IMR-90 (cell line): ENCODE results near the gene RBBP6. TPM values are rescaled to one million over a fixed set of nuclear protein-coding genes. Genes with fewer than 3 reads are reported as not detected.
A peak's percentile ranks its signal among the peaks of the same experiment; 100 is the strongest.

ENCODE experiments used
- ATAC-seq: fragments of 200-7000 bp; cut with Tn5 transposase; 2 replicates; pipeline ENCODE4 v1.9.1; 2020; ENCODE audit warnings: low read depth, mild to moderate bottlenecking, moderate library complexity
- BruUV-seq: library from RNA; stranded (reverse); fragments of 400-500 nt; replicated peaks from 2 replicates; lab custom pipeline; 2021; lab: Mats Ljungman, UMichigan
- CTCF ChIA-PET: fragments of 300-600 bp; formaldehyde crosslinking; extraction: SDS; loops from one replicate; lab custom pipeline; 2021; ENCODE audit warnings: antibody characterized with exemption; lab: Yijun Ruan, JAX
- POLR2A ChIA-PET: fragments of 300-600 bp; sonication (Branson Sonifier 250); formaldehyde crosslinking; loops from one replicate; lab custom pipeline; 2022; ENCODE audit warnings: antibody characterized with exemption; ENCODE audit not compliant: unreplicated experiment; lab: Charles Lee
- DNase-seq: peaks from one replicate; pipeline ENCODE4 v3.0.0; 2013
- H2AFZ ChIP-seq: replicated peaks from 2 replicates; pipeline ENCODE3; 2013; ENCODE audit warnings: low read length, mild to moderate bottlenecking; ENCODE audit not compliant: poor library complexity
- H2AK5ac ChIP-seq: 2 replicates; pipeline ENCODE4 v1.6.1; 2013; ENCODE audit warnings: low read depth, low read length, inconsistent platforms
- H2AK9ac ChIP-seq: replicated peaks from 2 replicates; pipeline ENCODE3; 2013; ENCODE audit warnings: mild to moderate bottlenecking, low read depth, low read length, moderate library complexity; ENCODE audit not compliant: poor library complexity
- H2BK120ac ChIP-seq: 2 replicates; pipeline ENCODE4 v1.6.1; 2013; ENCODE audit warnings: low read depth, low read length, inconsistent platforms
- H2BK15ac ChIP-seq: 3 replicates; pipeline ENCODE4 v1.6.1; 2013; ENCODE audit warnings: low read depth, low read length, inconsistent platforms
- H2BK20ac ChIP-seq: 2 replicates; pipeline ENCODE4 v1.6.1; 2013; ENCODE audit warnings: low read depth, mild to moderate bottlenecking, inconsistent platforms, low read length, moderate library complexity
- H2BK5ac ChIP-seq: 2 replicates; pipeline ENCODE4 v1.6.1; 2013; ENCODE audit warnings: mild to moderate bottlenecking, low read depth, low read length, inconsistent platforms; ENCODE audit not compliant: poor library complexity, severe bottlenecking
- H3K14ac ChIP-seq: replicated peaks from 2 replicates; pipeline ENCODE4 v1.6.1; 2013; ENCODE audit warnings: low read depth, low read length, inconsistent platforms
- H3K18ac ChIP-seq: 2 replicates; pipeline ENCODE4 v1.6.1; 2013; ENCODE audit warnings: low read depth, low read length, control low read depth
- H3K23ac ChIP-seq: 2 replicates; pipeline ENCODE4 v1.6.1; 2013; ENCODE audit warnings: low read depth, low read length, inconsistent platforms
- H3K27ac ChIP-seq: 2 replicates; pipeline ENCODE4 v1.5.1; 2013; ENCODE audit warnings: mild to moderate bottlenecking, control low read depth, low read length; ENCODE audit not compliant: insufficient read depth
- H3K27me3 ChIP-seq: 2 replicates; pipeline ENCODE4 v1.6.1; 2013; ENCODE audit warnings: low read length; ENCODE audit not compliant: control insufficient read depth, insufficient read depth
- H3K36me3 ChIP-seq: 2 replicates; pipeline ENCODE4 v1.6.1; 2013; ENCODE audit warnings: low read length, mixed read lengths; ENCODE audit not compliant: control insufficient read depth, insufficient read depth
- H3K4ac ChIP-seq: 2 replicates; pipeline ENCODE4 v1.6.1; 2013; ENCODE audit warnings: low read depth, low read length, inconsistent platforms
- H3K4me1 ChIP-seq: 2 replicates; pipeline ENCODE4 v1.6.1; 2013; ENCODE audit warnings: low read length, mixed read lengths; ENCODE audit not compliant: control insufficient read depth, insufficient read depth
- H3K4me2 ChIP-seq: 2 replicates; pipeline ENCODE4 v1.6.1; 2013; ENCODE audit warnings: low read depth, mild to moderate bottlenecking, control low read depth, low read length, moderate library complexity
- H3K4me3 ChIP-seq: 2 replicates; pipeline ENCODE4 v1.5.1; 2013; ENCODE audit warnings: low read depth, mild to moderate bottlenecking, control low read depth, low read length, moderate library complexity; ENCODE audit not compliant: insufficient read depth
- H3K56ac ChIP-seq: 2 replicates; pipeline ENCODE4 v1.6.1; 2013; ENCODE audit warnings: low read length, inconsistent platforms; ENCODE audit not compliant: insufficient read depth; ENCODE audit errors: extremely low read depth
- H3K79me1 ChIP-seq, 2 experiments: 2 replicates each; pipeline ENCODE4 v1.6.1; 2013; ENCODE audit warnings: low read length in 2 of 2, inconsistent platforms in 1 of 2, low read depth in 1 of 2
- H3K9ac ChIP-seq: 2 replicates; pipeline ENCODE4 v1.6.1; 2013; ENCODE audit warnings: low read depth, low read length, control low read depth
- H3K9me1 ChIP-seq: 2 replicates; pipeline ENCODE4 v1.6.1; 2013; ENCODE audit warnings: low read length, inconsistent platforms; ENCODE audit not compliant: insufficient read depth
- H3K9me3 ChIP-seq: 2 replicates; pipeline ENCODE4 v1.6.1; 2013; ENCODE audit warnings: low read length; ENCODE audit not compliant: control insufficient read depth, insufficient read depth
- H4K20me1 ChIP-seq: 2 replicates; pipeline ENCODE4 v1.6.1; 2013; ENCODE audit warnings: low read length, inconsistent platforms; ENCODE audit not compliant: insufficient read depth
- H4K5ac ChIP-seq: 2 replicates; pipeline ENCODE4 v1.6.1; 2013; ENCODE audit warnings: mild to moderate bottlenecking, low read depth, low read length, control low read depth
- H4K8ac ChIP-seq, 2 experiments: 2 replicates each; pipeline ENCODE4 v1.6.1; 2013; ENCODE audit warnings: low read depth in 2 of 2, low read length in 2 of 2, control low read depth in 1 of 2, inconsistent platforms in 1 of 2
- H4K91ac ChIP-seq: 2 replicates; pipeline ENCODE4 v1.6.1; 2013; ENCODE audit warnings: low read depth, low read length, inconsistent platforms; ENCODE audit not compliant: insufficient read depth
- BHLHE40 ChIP-seq: fragments of 150-350 bp; IDR thresholded peaks from 2 replicates; pipeline ENCODE4 v1.6.1; 2016; ENCODE audit warnings: mild to moderate bottlenecking, low read depth, low read length
- CEBPB ChIP-seq: IDR thresholded peaks from 2 replicates; pipeline ENCODE4 v1.6.1; 2012; ENCODE audit warnings: low read depth, low read length, improper control_type of control experiment
- CHD1 ChIP-seq: IDR thresholded peaks from 2 replicates; pipeline ENCODE4 v1.6.1; 2012; ENCODE audit warnings: low read depth, low read length, improper control_type of control experiment
- CTCF ChIP-seq: conservative IDR thresholded peaks from 2 replicates; pipeline ENCODE4 v1.5.1; 2012; ENCODE audit warnings: mild to moderate bottlenecking, low read depth, low read length, improper control_type of control experiment
- ELK1 ChIP-seq: fragments of 150-350 bp; IDR thresholded peaks from 2 replicates; pipeline ENCODE4 v1.6.1; 2016; ENCODE audit warnings: low read depth, mild to moderate bottlenecking, low read length, moderate library complexity, borderline replicate concordance
- FOS ChIP-seq: fragments of 150-350 bp; IDR thresholded peaks from 2 replicates; pipeline ENCODE4 v1.6.1; 2016; ENCODE audit warnings: low read depth, low read length
- MAFK ChIP-seq: IDR thresholded peaks from 2 replicates; pipeline ENCODE4 v1.6.1; 2012; ENCODE audit warnings: low read depth, low read length, improper control_type of control experiment
- MAZ ChIP-seq: IDR thresholded peaks from 2 replicates; pipeline ENCODE4 v1.6.1; 2012; ENCODE audit warnings: low read depth, mild to moderate bottlenecking, low read length, improper control_type of control experiment, moderate library complexity, borderline replicate concordance
- MXI1 ChIP-seq: IDR thresholded peaks from 2 replicates; pipeline ENCODE4 v1.6.1; 2012; ENCODE audit warnings: low read depth, mild to moderate bottlenecking, low read length, moderate library complexity, borderline replicate concordance
- NFE2L2 ChIP-seq: fragments of 150-350 bp; IDR thresholded peaks from 2 replicates; pipeline ENCODE4 v1.6.1; 2016; ENCODE audit warnings: low read depth, mild to moderate bottlenecking, low read length
- POLR2A ChIP-seq: IDR thresholded peaks from 2 replicates; pipeline ENCODE4 v1.6.1; 2012; ENCODE audit warnings: mild to moderate bottlenecking, low read depth, low read length
- RAD21 ChIP-seq: IDR thresholded peaks from 2 replicates; pipeline ENCODE4 v1.6.1; 2012; ENCODE audit warnings: low read length, improper control_type of control experiment
- RCOR1 ChIP-seq: IDR thresholded peaks from 2 replicates; pipeline ENCODE4 v1.6.1; 2012; ENCODE audit warnings: mild to moderate bottlenecking, low read length, improper control_type of control experiment; ENCODE audit not compliant: insufficient replicate concordance
- RFX5 ChIP-seq: IDR thresholded peaks from 2 replicates; pipeline ENCODE4 v1.8.0; 2012; ENCODE audit warnings: low read depth, mild to moderate bottlenecking, low read length, moderate library complexity
- SMC3 ChIP-seq: fragments of 150-350 bp; IDR thresholded peaks from 2 replicates; pipeline ENCODE4 v1.6.1; 2016; ENCODE audit warnings: low read depth, mild to moderate bottlenecking, antibody characterized with exemption, low read length, moderate library complexity
- USF2 ChIP-seq: fragments of 150-350 bp; IDR thresholded peaks from 2 replicates; pipeline ENCODE4 v1.6.1; 2017; ENCODE audit warnings: mild to moderate bottlenecking, antibody characterized with exemption, low read length, low read depth
- WGBS, 2 experiments: methylation state at CpG; one replicate each; pipeline versions ENCODE4 v1.1.5 to v1.1.7; 2013; ENCODE audit warnings: missing lambda C conversion rate in 2 of 2; ENCODE audit not compliant: insufficient read length in 1 of 2; ENCODE audit errors: extremely low coverage in 2 of 2; 5-methylcytosine and 5-hydroxymethylcytosine counted together
- dilution Hi-C: fragments of 300-500 bp; cut with HindIII; formaldehyde crosslinking; loops from one replicate; pipeline ENCODE4 v1.14.3; 2018; ENCODE audit warnings: low sequenced_read_pairs; ENCODE audit not compliant: unreplicated experiment
- in situ Hi-C: fragments of 300-500 bp; cut with MboI; formaldehyde crosslinking; loops from 3 replicates; pipeline ENCODE4 v1.14.3; 2019; ENCODE audit warnings: low sequenced_read_pairs, inconsistent platforms, mixed read lengths
- intact Hi-C: fragments of 100-400 bp; cut with micrococcal nuclease; formaldehyde crosslinking; loops from 2 replicates; pipeline ENCODE4 v1.10.0; 2022
- polyA plus RNA-seq, 3 experiments: library from polyadenylated mRNA; depleted of rRNA; stranded (reverse); fragments of >200 nt; gene quantifications; 2 replicates each; pipeline ENCODE4 v1.2.3, GENCODE V29; 2012; ENCODE audit warnings: low replicate concordance in 1 of 3
- total RNA-seq: library from RNA; depleted of rRNA; stranded (reverse); fragments of >200 nt; gene quantifications from 2 replicates; pipeline ENCODE4 v1.2.3, GENCODE V29; 2012

RBBP6 gene
- total and polyA plus RNA-seq, 2 of the 4 experiments (the other 2 are of a cell fraction) = 7.2 to 17.8 TPM

- in situ Hi-C loops (loop anchor here (25.0 kb wide), 1 partner anchor 836 kb away; the partner anchor contains the start of gene PLK1), dilution Hi-C loops (no loop called here), intact Hi-C loops (no loop called here)
- peak overlapping the region; percentile 56 for H2AFZ ChIP-seq
- no peak overlapping the region for H2BK20ac ChIP-seq
- H2BK120ac ChIP-seq = no peak overlapping the region
- H3K4me1 ChIP-seq = peaks cover 5% of the 10 kb centered on the region; the same call in 1 of the 2 replicates
- peak; percentile 19; the same call in 1 of the 2 replicates for ATAC-seq
- no peak overlapping the region for H2AK9ac ChIP-seq
- no peaks in the 10 kb centered on the region for H4K20me1 ChIP-seq
- 20% methylated on average over 1 of the region's 8 CpGs; no CpG with 5 or more reads in 1 of the 2 experiments for WGBS, 2 experiments
- H4K8ac ChIP-seq = no peak overlapping the region
- no peaks in the 10 kb centered on the region for H3K9me3 ChIP-seq
- no peak overlapping the region for H3K56ac ChIP-seq
- H2BK5ac ChIP-seq = no peak overlapping the region
- H4K91ac ChIP-seq = no peak overlapping the region
- POLR2A ChIA-PET = no interaction called here
- H3K23ac ChIP-seq = no peak overlapping the region
- no TSS peak for BruUV-seq
- H4K5ac ChIP-seq = no peak overlapping the region
- H3K79me1 ChIP-seq = no peaks in the 10 kb centered on the region
- H3K18ac ChIP-seq = no peak overlapping the region
- DNase-seq = no peak
- no peak overlapping the region for H3K4me3 ChIP-seq
- H3K4me2 ChIP-seq = no peak overlapping the region
- CTCF ChIA-PET = no interaction called here
- H3K9ac ChIP-seq = no peak overlapping the region
- peaks cover 2% of the 10 kb centered on the region; the same call in 1 of the 2 replicates for H3K27me3 ChIP-seq
- H3K27ac ChIP-seq = no peak overlapping the region
- no peak for TF ChIP-seq MXI1
- no peak for TF ChIP-seq POLR2A
- no peak for TF ChIP-seq NFE2L2
- no peak for TF ChIP-seq ELK1
- TF ChIP-seq SMC3 = no peak
- no peak for TF ChIP-seq MAZ
- no peak for TF ChIP-seq RFX5
- TF ChIP-seq CTCF = no peak
- no peak for TF ChIP-seq MAFK
- TF ChIP-seq RCOR1 = no peak
- TF ChIP-seq FOS = no peak
- no peak for TF ChIP-seq RAD21
- no peak for TF ChIP-seq CEBPB
- TF ChIP-seq USF2 = no peak
- no peak for TF ChIP-seq BHLHE40
- TF ChIP-seq CHD1 = no peak
- H3K9me1 ChIP-seq = peaks cover 4% of the 10 kb centered on the region; the same call in 1 of the 2 replicates
- H3K36me3 ChIP-seq = no peaks in the 10 kb centered on the region
- no peak overlapping the region for H2BK15ac ChIP-seq
- H3K4ac ChIP-seq = no peak overlapping the region
- H2AK5ac ChIP-seq = no peak overlapping the region
- no peak overlapping the region for H3K14ac ChIP-seq
These were observed 15.8 kb upstream of the RBBP6 start for GRCh38 chr16:24523569-24523968.
